ENCODE results near the gene FGF2.

- TF ChIP-seq, protein P1, sequence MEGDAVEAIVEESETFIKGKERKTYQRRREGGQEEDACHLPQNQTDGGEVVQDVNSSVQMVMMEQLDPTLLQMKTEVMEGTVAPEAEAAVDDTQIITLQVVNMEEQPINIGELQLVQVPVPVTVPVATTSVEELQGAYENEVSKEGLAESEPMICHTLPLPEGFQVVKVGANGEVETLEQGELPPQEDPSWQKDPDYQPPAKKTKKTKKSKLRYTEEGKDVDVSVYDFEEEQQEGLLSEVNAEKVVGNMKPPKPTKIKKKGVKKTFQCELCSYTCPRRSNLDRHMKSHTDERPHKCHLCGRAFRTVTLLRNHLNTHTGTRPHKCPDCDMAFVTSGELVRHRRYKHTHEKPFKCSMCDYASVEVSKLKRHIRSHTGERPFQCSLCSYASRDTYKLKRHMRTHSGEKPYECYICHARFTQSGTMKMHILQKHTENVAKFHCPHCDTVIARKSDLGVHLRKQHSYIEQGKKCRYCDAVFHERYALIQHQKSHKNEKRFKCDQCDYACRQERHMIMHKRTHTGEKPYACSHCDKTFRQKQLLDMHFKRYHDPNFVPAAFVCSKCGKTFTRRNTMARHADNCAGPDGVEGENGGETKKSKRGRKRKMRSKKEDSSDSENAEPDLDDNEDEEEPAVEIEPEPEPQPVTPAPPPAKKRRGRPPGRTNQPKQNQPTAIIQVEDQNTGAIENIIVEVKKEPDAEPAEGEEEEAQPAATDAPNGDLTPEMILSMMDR (IDR thresholded peaks at IDR 0.05): no peak
- no peak for TF ChIP-seq ZFX (IDR thresholded peaks at IDR 0.05; ENCODE audit: borderline replicate concordance)
These were observed 7.4 kb downstream of the FGF2 start for GRCh38 chr4:122833999-122834398.
